G401 (cell line): ENCODE results near the gene KDELR3. TPM values are rescaled to one million over a fixed set of nuclear protein-coding genes. Genes with fewer than 3 reads are reported as not detected.
A peak's percentile ranks its signal among the peaks of the same experiment; 100 is the strongest.

Experiments
- DNase-seq: peaks from one replicate; pipeline ENCODE4 v3.0.0-alpha.2; 2015; ENCODE audit warnings: low spot score
- in situ Hi-C: cut with HindIII; loops from 2 replicates; pipeline ENCODE4 v1.10.0; 2016; ENCODE audit warnings: low sequenced_read_pairs, mixed read lengths
- total RNA-seq: library from RNA; depleted of rRNA; stranded (reverse); fragments of >200 nt; shearing (Covaris generic); gene quantifications from 2 replicates; pipeline ENCODE4 v1.2.3, GENCODE V29; 2014; rRNA removed

KDELR3 gene
- total RNA-seq, 1 experiment from 2014 or later, result 6.7 TPM

- no peak for DNase-seq
- in situ Hi-C loops, result no loop called here
Observed at GRCh38 chr22:38501797-38502672, 34.1 kb downstream of the KDELR3 start.

GRCh38 chr22:38503021-38503420 is 35.1 kb downstream of the KDELR3 start:
- in situ Hi-C loops, result no loop called here
- DNase-seq, result no peak

- DNase-seq, result no peak
- in situ Hi-C loops, result no loop called here
Observed at GRCh38 chr22:38504731-38505540, 37.0 kb downstream of the KDELR3 start.

GRCh38 chr22:38505541-38506117 is 37.7 kb downstream of the KDELR3 start:
- in situ Hi-C loops, result no loop called here
- DNase-seq, result peak; percentile 58

- peak; percentile 99 for DNase-seq
- in situ Hi-C loops, result no loop called here
Observed at GRCh38 chr22:38506118-38506962, 38.4 kb downstream of the KDELR3 start, which contains the start of gene DDX17. TSS of gene DDX17 (minus strand) at chr22:38506311.

GRCh38 chr22:38510416-38510970 is 42.6 kb downstream of the KDELR3 start:
- DNase-seq, result no peak
- in situ Hi-C loops, result no loop called here

- peak; percentile 29 for DNase-seq
- in situ Hi-C loops, result no loop called here
Observed at GRCh38 chr22:38513063-38513462, 45.2 kb downstream of the KDELR3 start.

GRCh38 chr22:38518620-38519019 is 50.7 kb downstream of the KDELR3 start:
- in situ Hi-C loops, result no loop called here
- DNase-seq, result no peak

GRCh38 chr22:38519453-38520250 is 51.8 kb downstream of the KDELR3 start:
- in situ Hi-C loops, result no loop called here
- no peak for DNase-seq

GRCh38 chr22:38523029-38523428 is 55.1 kb downstream of the KDELR3 start:
- in situ Hi-C loops, result no loop called here
- DNase-seq, result no peak

GRCh38 chr22:38523479-38523878 is 55.6 kb downstream of the KDELR3 start:
- in situ Hi-C loops, result no loop called here
- no peak for DNase-seq

- no peak for DNase-seq
- in situ Hi-C loops, result no loop called here
Observed at GRCh38 chr22:38524429-38524828, 56.5 kb downstream of the KDELR3 start.

GRCh38 chr22:38531251-38531938 is 63.5 kb downstream of the KDELR3 start:
- in situ Hi-C loops, result no loop called here
- no peak for DNase-seq

Other genes with a start within 250 kb of the KDELR3 start
- 16.2 and 20.5 TPM in 2 replicates for gene TMEM184B, start 195.1 kb upstream of the KDELR3 start, total RNA-seq
- gene CSNK1E, start 150.7 kb upstream of the KDELR3 start, total RNA-seq, result 94.4 and 129 TPM in 2 replicates
- 37.9 and 38.6 TPM in 2 replicates for gene KCNJ4, start 12.9 kb upstream of the KDELR3 start, total RNA-seq
- gene DDX17, start 38.2 kb downstream of the KDELR3 start, total RNA-seq, result 531 and 580 TPM in 2 replicates
- 4.0 and 107 TPM in 2 replicates for gene DMC1, start 102.1 kb downstream of the KDELR3 start, total RNA-seq
- 0.37 and 0.41 TPM in 2 replicates for gene FAM227A, start 188.3 kb downstream of the KDELR3 start, total RNA-seq
- gene CBY1, start 188.5 kb downstream of the KDELR3 start, total RNA-seq, result 34.2 and 47.6 TPM in 2 replicates
- 131 and 138 TPM in 2 replicates for gene TOMM22, start 213.9 kb downstream of the KDELR3 start, total RNA-seq
- gene JOSD1, start 232.8 kb downstream of the KDELR3 start, total RNA-seq, result 33.3 and 41.4 TPM in 2 replicates
- gene GTPBP1, start 237.8 kb downstream of the KDELR3 start, total RNA-seq, result 30.5 and 35.9 TPM in 2 replicates